Pericardium fibroblast (primary cell): ENCODE measurements around the gene TEAD4. TPM values are rescaled to one million over a fixed set of nuclear protein-coding genes. Genes with fewer than 3 reads are reported as not detected.

Experiments
- total RNA-seq: library from RNA; depleted of rRNA; stranded (reverse); fragments of >200 nt; gene quantifications from 2 replicates; pipeline ENCODE4 v1.2.3, GENCODE V29; 2015

TEAD4 gene
- 23.9 and 24.0 TPM in 2 replicates for total RNA-seq

GRCh38 chr12:2959192-2959504, at the start of gene TEAD4:
Gene TEAD4, plus strand, starts transcription at chr12:2959397.

DNA sequence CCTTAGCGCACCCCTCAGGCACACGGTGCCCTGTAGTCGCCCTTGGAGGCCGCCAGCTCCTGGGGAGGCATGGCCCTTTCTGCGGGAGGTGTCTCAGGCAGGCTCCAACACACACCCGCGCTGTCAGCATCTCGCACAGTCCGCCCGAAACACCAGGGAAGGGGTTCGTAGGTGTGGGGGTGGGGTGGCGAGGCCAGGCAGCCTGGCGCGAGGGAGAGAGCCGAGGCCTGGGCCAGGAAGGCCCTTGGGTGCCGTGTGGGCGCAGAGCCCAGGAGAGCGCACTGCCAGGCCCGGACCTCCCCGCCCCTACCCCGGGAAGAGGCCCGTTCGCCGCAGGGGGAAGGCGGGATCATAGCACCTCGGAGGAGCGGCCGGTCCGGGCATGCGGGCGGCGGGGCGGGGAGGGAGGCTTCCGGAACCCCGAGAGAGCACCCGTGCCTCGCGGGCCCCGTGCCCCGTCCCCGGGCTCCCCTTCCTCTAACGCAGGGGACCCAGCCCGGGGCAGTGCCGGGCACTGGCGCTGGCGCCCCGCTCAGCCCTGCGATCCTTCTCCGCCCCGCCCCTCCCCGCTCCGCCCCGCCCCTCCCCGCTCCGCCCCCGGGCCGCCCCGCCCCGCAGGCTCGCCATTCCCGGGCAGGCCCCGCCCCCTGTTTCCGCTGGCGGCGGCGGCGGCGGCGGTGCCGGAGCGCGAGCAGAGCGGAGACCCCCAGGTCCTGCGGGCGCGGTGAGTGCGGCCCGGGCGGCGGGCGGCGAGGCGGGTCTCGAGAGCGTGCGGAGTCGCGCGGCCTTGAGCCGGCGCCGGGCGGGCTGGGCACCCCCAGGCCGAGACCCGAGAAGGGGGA, 117.8 kb downstream of the TEAD4 start, which contains the start of gene TSPAN9:
TSS of gene TSPAN9 (plus strand) at position 650 of the 842 bp plus-strand sequence. CDS start 123,815 bp downstream, outside the sequence.

Other genes starting within 250 kb of the TEAD4 start
- gene FKBP4, start 164.4 kb upstream of the TEAD4 start, total RNA-seq, result 19.7 and 25.1 TPM in 2 replicates
- gene ITFG2, start 146.7 kb upstream of the TEAD4 start, total RNA-seq, result 13.7 and 19.2 TPM in 2 replicates
- gene NRIP2, start 124.4 kb upstream of the TEAD4 start, total RNA-seq, result under 0.01 TPM in 1 of 2 replicates, not detected in the other
- not detected in 2 replicates for gene TEX52, start 102.4 kb upstream of the TEAD4 start, total RNA-seq
- gene FOXM1, start 82.2 kb upstream of the TEAD4 start, total RNA-seq, result 1.8 and 3.3 TPM in 2 replicates
- gene RHNO1, start 82.2 kb upstream of the TEAD4 start, total RNA-seq, result 9.2 and 13.2 TPM in 2 replicates
- gene TULP3, start 68.5 kb upstream of the TEAD4 start, total RNA-seq, result 18.6 and 27.2 TPM in 2 replicates
- 31.9 and 41.4 TPM in 2 replicates for gene TSPAN9, start 118.0 kb downstream of the TEAD4 start, total RNA-seq